KMS-11 (cell line): ENCODE measurements around the gene TMEFF2.

Experiments used
- H2AFZ ChIP-seq: fragments of 200-600 bp; sonication (generic); 2 replicates; pipeline ENCODE4 v1.6.1; 2016; ENCODE audit warnings: antibody characterized with exemption, mixed run types, low read depth
- H3K27ac ChIP-seq: fragments of 200-600 bp; sonication (generic); 2 replicates; pipeline ENCODE4 v1.6.1; 2016; ENCODE audit warnings: mild to moderate bottlenecking, mixed run types
- H3K27me3 ChIP-seq: fragments of 200-600 bp; sonication (generic); 2 replicates; pipeline ENCODE4 v1.6.1; 2017; ENCODE audit warnings: mild to moderate bottlenecking, low read depth, mixed run types, moderate library complexity; ENCODE audit not compliant: insufficient read depth
- H3K36me3 ChIP-seq: fragments of 200-600 bp; sonication (generic); 2 replicates; pipeline ENCODE4 v1.6.1; 2017; ENCODE audit warnings: mild to moderate bottlenecking, mixed run types; ENCODE audit not compliant: insufficient read depth
- H3K4me1 ChIP-seq: fragments of 200-600 bp; sonication (generic); 2 replicates; pipeline ENCODE4 v1.6.1; 2016; ENCODE audit warnings: mild to moderate bottlenecking, low read depth, mixed run types; ENCODE audit not compliant: poor library complexity, severe bottlenecking
- H3K4me2 ChIP-seq: fragments of 200-600 bp; sonication (generic); 2 replicates; pipeline ENCODE4 v1.7.0; 2016; ENCODE audit warnings: mild to moderate bottlenecking, mixed run types
- H3K4me3 ChIP-seq: fragments of 200-600 bp; sonication (generic); IDR thresholded peaks from 2 replicates; pipeline ENCODE4 v1.6.1; 2017; ENCODE audit warnings: low read depth, low read length, mixed read lengths; ENCODE audit not compliant: insufficient read depth
- H3K79me2 ChIP-seq: fragments of 200-600 bp; sonication (generic); 2 replicates; pipeline ENCODE4 v1.6.1; 2016; ENCODE audit warnings: low read depth, mixed run types; ENCODE audit not compliant: insufficient read depth
- H3K9ac ChIP-seq: fragments of 200-600 bp; sonication (generic); 2 replicates; pipeline ENCODE4 v1.6.1; 2016; ENCODE audit warnings: mild to moderate bottlenecking, mixed run types
- H4K20me1 ChIP-seq: fragments of 200-600 bp; sonication (generic); 2 replicates; pipeline ENCODE4 v1.6.1; 2016; ENCODE audit warnings: mild to moderate bottlenecking, mixed run types; ENCODE audit not compliant: insufficient read depth
- CTCF ChIP-seq: fragments of 200-600 bp; sonication (generic); conservative IDR thresholded peaks from 2 replicates; pipeline ENCODE4 v1.6.1; 2017; ENCODE audit warnings: low read depth, mild to moderate bottlenecking, antibody characterized with exemption, low read length, moderate library complexity, mixed read lengths

TMEFF2 gene

GRCh38 chr2:192072778-192073177 lies 122.0 kb downstream of the TMEFF2 start:
- no peaks in the 10 kb centered on the region for H4K20me1 ChIP-seq
- TF ChIP-seq CTCF: no peak
- H3K79me2 ChIP-seq: no peaks in the 10 kb centered on the region
- H3K4me3 ChIP-seq: no peak overlapping the region
- no peak overlapping the region for H2AFZ ChIP-seq
- H3K9ac ChIP-seq: no peak overlapping the region
- H3K4me2 ChIP-seq: no peak overlapping the region
- H3K4me1 ChIP-seq: no peaks in the 10 kb centered on the region
- no peaks in the 10 kb centered on the region for H3K36me3 ChIP-seq
- H3K27ac ChIP-seq: no peak overlapping the region
- no peaks in the 10 kb centered on the region for H3K27me3 ChIP-seq

- Histone ChIP-seq H3K36me3 (no peaks in the 10 kb centered on the region), H3K9ac (no peak overlapping the region), H3K4me3 (no peak overlapping the region), H3K27me3 (no peaks in the 10 kb centered on the region), H2AFZ (no peak overlapping the region), H3K4me1 (no peaks in the 10 kb centered on the region), H4K20me1 (no peaks in the 10 kb centered on the region), H3K79me2 (no peaks in the 10 kb centered on the region), H3K27ac (no peak overlapping the region), H3K4me2 (no peak overlapping the region)
- TF ChIP-seq CTCF: no peak
Observed at GRCh38 chr2:192072261-192072660, 122.5 kb downstream of the TMEFF2 start.

GRCh38 chr2:192070099-192070498 lies 124.6 kb downstream of the TMEFF2 start:
- H3K4me2 ChIP-seq: no peak overlapping the region
- no peaks in the 10 kb centered on the region for H4K20me1 ChIP-seq
- no peak overlapping the region for H3K27ac ChIP-seq
- H3K4me1 ChIP-seq: no peaks in the 10 kb centered on the region
- no peak overlapping the region for H3K4me3 ChIP-seq
- no peak overlapping the region for H3K9ac ChIP-seq
- no peaks in the 10 kb centered on the region for H3K27me3 ChIP-seq
- no peak for TF ChIP-seq CTCF
- H3K36me3 ChIP-seq: no peaks in the 10 kb centered on the region
- H3K79me2 ChIP-seq: no peaks in the 10 kb centered on the region
- H2AFZ ChIP-seq: no peak overlapping the region

- Histone ChIP-seq H4K20me1 (no peaks in the 10 kb centered on the region), H3K4me1 (no peaks in the 10 kb centered on the region), H3K27ac (no peak overlapping the region), H3K36me3 (no peaks in the 10 kb centered on the region), H2AFZ (no peak overlapping the region), H3K4me2 (no peak overlapping the region), H3K9ac (no peak overlapping the region), H3K27me3 (no peaks in the 10 kb centered on the region), H3K79me2 (no peaks in the 10 kb centered on the region), H3K4me3 (no peak overlapping the region)
- TF ChIP-seq CTCF: no peak
Observed at GRCh38 chr2:192069417-192069816, 125.3 kb downstream of the TMEFF2 start.
